Adrenal gland (tissue), 5 donors: ENCODE data around the gene SETX.

Experiments used
- POLR2A ChIP-seq, 2 donors: fragments of 450-650 bp; IDR thresholded peaks; one replicate each; pipeline ENCODE4 v1.6.1; 2017; ENCODE audit warnings: antibody characterized with exemption in 2 of 2, mild to moderate bottlenecking in 2 of 2, moderate library complexity in 1 of 2
- TF ChIP-seq, protein P1 (sequence below), 6 experiments: fragments of 450-650 bp in 4 of 6; fragments of 200-600 bp in 2 of 6; sonication (generic) in 1 of 6; IDR thresholded peaks; 1 replicate in 5 of 6; 2 replicates in 1 of 6; pipeline versions ENCODE4 v1.5.1 to v1.8.0; 2016 to 2021; ENCODE audit warnings: antibody characterized with exemption in 6 of 6, mild to moderate bottlenecking in 2 of 6, moderate library complexity in 1 of 6
- donor health status: DM: no; HTN: no; CAD: no.

GRCh38 chr9:132243156-132244074 lies 111.4 kb downstream of the SETX start:
- TF ChIP-seq, protein P1, sequence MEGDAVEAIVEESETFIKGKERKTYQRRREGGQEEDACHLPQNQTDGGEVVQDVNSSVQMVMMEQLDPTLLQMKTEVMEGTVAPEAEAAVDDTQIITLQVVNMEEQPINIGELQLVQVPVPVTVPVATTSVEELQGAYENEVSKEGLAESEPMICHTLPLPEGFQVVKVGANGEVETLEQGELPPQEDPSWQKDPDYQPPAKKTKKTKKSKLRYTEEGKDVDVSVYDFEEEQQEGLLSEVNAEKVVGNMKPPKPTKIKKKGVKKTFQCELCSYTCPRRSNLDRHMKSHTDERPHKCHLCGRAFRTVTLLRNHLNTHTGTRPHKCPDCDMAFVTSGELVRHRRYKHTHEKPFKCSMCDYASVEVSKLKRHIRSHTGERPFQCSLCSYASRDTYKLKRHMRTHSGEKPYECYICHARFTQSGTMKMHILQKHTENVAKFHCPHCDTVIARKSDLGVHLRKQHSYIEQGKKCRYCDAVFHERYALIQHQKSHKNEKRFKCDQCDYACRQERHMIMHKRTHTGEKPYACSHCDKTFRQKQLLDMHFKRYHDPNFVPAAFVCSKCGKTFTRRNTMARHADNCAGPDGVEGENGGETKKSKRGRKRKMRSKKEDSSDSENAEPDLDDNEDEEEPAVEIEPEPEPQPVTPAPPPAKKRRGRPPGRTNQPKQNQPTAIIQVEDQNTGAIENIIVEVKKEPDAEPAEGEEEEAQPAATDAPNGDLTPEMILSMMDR (IDR thresholded peaks at IDR 0.05): no peak
- no peak for TF ChIP-seq POLR2A (IDR thresholded peaks at IDR 0.05)
